Endothelial cell of umbilical vein (primary cell): Measurements from ENCODE around the gene MAT2A. TPM values are rescaled to one million over a fixed set of nuclear protein-coding genes. Genes with fewer than 3 reads are reported as not detected.

Experiments used
- BruUV-seq: library from RNA; stranded (reverse); fragments of 400-500 nt; replicated peaks from 2 replicates; lab custom pipeline; 2021; lab: Mats Ljungman, UMichigan
- CTCF ChIA-PET: fragments of 300-600, 350-600 bp; sonication (Branson Sonifier 250); formaldehyde crosslinking; loops from one replicate; lab custom pipeline; 2021; ENCODE audit warnings: antibody characterized with exemption, inconsistent platforms; lab: Charles Lee
- POLR2A ChIA-PET: fragments of 300-600, 350-600 bp; sonication (Branson Sonifier 250); formaldehyde crosslinking; loops from one replicate; lab custom pipeline; 2021; ENCODE audit warnings: antibody characterized with exemption, inconsistent platforms; lab: Charles Lee
- DNase-seq: peaks from one replicate; pipeline ENCODE4 v3.0.0-alpha.2; 2011; ENCODE audit warnings: low read depth, low spot score
- FAIRE-seq: peaks from 2 replicates; lab custom pipeline; 2011; peaks lifted over from hg19 to GRCh38; lab: Jason Lieb, UNC
- H2AFZ ChIP-seq: 2 replicates; pipeline ENCODE4 v1.6.0; 2012; ENCODE audit warnings: low read depth, low read length, control low read depth, inconsistent platforms
- H3K27ac ChIP-seq: 2 replicates; pipeline ENCODE4 v1.5.1; 2011; ENCODE audit warnings: low read depth, mild to moderate bottlenecking, control low read depth, low read length, moderate library complexity; ENCODE audit not compliant: insufficient read depth
- H3K27me3 ChIP-seq, 2 experiments: 2 replicates each; pipeline versions ENCODE4 v1.6.0 to v1.6.1; 2011; ENCODE audit warnings: low read length in 2 of 2, mixed read lengths in 1 of 2; ENCODE audit not compliant: control insufficient read depth in 2 of 2, insufficient read depth in 2 of 2
- H3K36me3 ChIP-seq, 2 experiments: 2 replicates in 1 of 2; 3 replicates in 1 of 2; pipeline ENCODE4 v1.5.1; 2011; ENCODE audit warnings: low read length in 2 of 2, mild to moderate bottlenecking in 1 of 2, moderate library complexity in 1 of 2; ENCODE audit not compliant: control insufficient read depth in 2 of 2, insufficient read depth in 2 of 2; ENCODE audit errors: extremely low read depth in 1 of 2
- H3K4me1 ChIP-seq: 3 replicates; pipeline ENCODE4 v1.5.1; 2011; ENCODE audit warnings: mild to moderate bottlenecking, low read length; ENCODE audit not compliant: control insufficient read depth, insufficient read depth; ENCODE audit errors: extremely low read depth
- H3K4me2 ChIP-seq: 2 replicates; pipeline ENCODE4 v1.6.1; 2011; ENCODE audit warnings: low read length, control low read depth, mixed read lengths; ENCODE audit not compliant: insufficient read depth
- H3K4me3 ChIP-seq, 3 experiments: fragments of 200-600 bp in 1 of 3; sonication (generic), shearing (Covaris generic) in 1 of 3; replicated peaks in 1 of 3; 2 replicates each; pipeline ENCODE4 v1.5.1; 2011 to 2016; ENCODE audit warnings: control low read depth in 3 of 3, low read length in 3 of 3, mild to moderate bottlenecking in 2 of 3, inconsistent platforms in 1 of 3, low read depth in 1 of 3, moderate library complexity in 1 of 3; ENCODE audit not compliant: insufficient read depth in 1 of 3
- H3K79me2 ChIP-seq: 2 replicates; pipeline ENCODE4 v1.6.0; 2012; ENCODE audit warnings: low read length, inconsistent platforms; ENCODE audit not compliant: control insufficient read depth, insufficient read depth
- H3K9ac ChIP-seq: replicated peaks from 2 replicates; pipeline ENCODE3; 2011; ENCODE audit warnings: low read length, control low read depth; ENCODE audit not compliant: insufficient read depth; ENCODE audit errors: extremely low read depth
- H3K9me1 ChIP-seq: replicated peaks from 3 replicates; pipeline ENCODE4 v1.6.0; 2011; ENCODE audit warnings: mild to moderate bottlenecking, low read length; ENCODE audit not compliant: control insufficient read depth, insufficient read depth; ENCODE audit errors: extremely low read depth
- H3K9me3 ChIP-seq: replicated peaks from 2 replicates; pipeline ENCODE4 v1.5.1; 2012; ENCODE audit warnings: low read length, inconsistent platforms; ENCODE audit not compliant: control insufficient read depth, insufficient read depth
- H4K20me1 ChIP-seq: replicated peaks from 2 replicates; pipeline ENCODE3; 2011; ENCODE audit warnings: mild to moderate bottlenecking, low read length; ENCODE audit not compliant: control insufficient read depth, insufficient read depth; ENCODE audit errors: extremely low read depth
- EZH2 ChIP-seq: IDR thresholded peaks from 2 replicates; pipeline ENCODE4 v1.6.1; 2012; ENCODE audit warnings: borderline replicate concordance, low read depth, mild to moderate bottlenecking, moderate library complexity, low read length, inconsistent platforms; ENCODE audit not compliant: severe bottlenecking
- FOS ChIP-seq: IDR thresholded peaks from 2 replicates; pipeline ENCODE4 v1.6.1; 2011; ENCODE audit warnings: mild to moderate bottlenecking, low read length, moderate library complexity, borderline replicate concordance; ENCODE audit not compliant: insufficient read depth
- GATA2 ChIP-seq: IDR thresholded peaks from 2 replicates; pipeline ENCODE4 v1.7.0; 2011; ENCODE audit warnings: low read depth, mild to moderate bottlenecking, moderate library complexity, mixed read lengths, low read length; ENCODE audit not compliant: insufficient read length, insufficient read depth
- JUN ChIP-seq: IDR thresholded peaks from 2 replicates; pipeline ENCODE4 v1.6.1; 2011; ENCODE audit warnings: borderline replicate concordance, low read depth; ENCODE audit not compliant: insufficient read length, insufficient read depth
- MYC ChIP-seq: IDR thresholded peaks from one replicate; pipeline ENCODE4 v1.6.1; 2011; ENCODE audit warnings: mild to moderate bottlenecking, low read depth, low read length
- POLR2A ChIP-seq: IDR thresholded peaks from 2 replicates; pipeline ENCODE4 v1.6.1; 2012; ENCODE audit warnings: low read depth, mild to moderate bottlenecking, control low read depth, low read length
- POLR2AphosphoS5 ChIP-seq: IDR thresholded peaks from 2 replicates; pipeline ENCODE4 v1.6.1; 2012; ENCODE audit warnings: low read depth, mild to moderate bottlenecking, control low read depth, low read length, moderate library complexity; ENCODE audit not compliant: insufficient read depth
- dilution Hi-C: fragments of 300-500 bp; cut with MboI; formaldehyde crosslinking; loops from one replicate; pipeline ENCODE4 v1.15.0; 2019; ENCODE audit warnings: low sequenced_read_pairs; ENCODE audit not compliant: extremely low pct_ligation_motif_present
- intact Hi-C: fragments of 100-400 bp; cut with micrococcal nuclease; formaldehyde crosslinking; loops from one replicate; pipeline ENCODE4 v1.10.0; 2022
- polyA plus RNA-seq, 4 experiments: library from polyadenylated mRNA; depleted of rRNA in 3 of 4; stranded (reverse) in 3 of 4; unstranded in 1 of 4; fragments of >200 nt; gene quantifications; 2 replicates each; pipeline versions ENCODE4 v1.2.1 to v1.2.3, GENCODE V29; 2011 to 2012; ENCODE audit warnings: missing spikeins in 1 of 4
- total RNA-seq: library from RNA; stranded (reverse); gene quantifications from 2 replicates; pipeline ENCODE4 v1.2.3, GENCODE V29; 2021
- TF ChIP-seq, protein P1 (sequence below): IDR thresholded peaks from 2 replicates; pipeline ENCODE4 v1.6.1; 2011; ENCODE audit not compliant: insufficient read depth, insufficient read length
- TF ChIP-seq, protein P2 (sequence below), 2 donors: IDR thresholded peaks; 1 replicate in 1 of 2; 2 replicates in 1 of 2; pipeline ENCODE4 v1.5.1; 2011; ENCODE audit warnings: low read length in 2 of 2, mild to moderate bottlenecking in 2 of 2, moderate library complexity in 2 of 2, control low read depth in 1 of 2, inconsistent platforms in 1 of 2, low read depth in 1 of 2; ENCODE audit not compliant: insufficient read depth in 1 of 2; ENCODE audit errors: extremely low read depth in 1 of 2

Gene MAT2A
- total and polyA plus RNA-seq, 2 donors (not counting 3 experiments of a cell fraction or from before 2014, with no cell fraction given) = 172 to 257 TPM

DNA sequence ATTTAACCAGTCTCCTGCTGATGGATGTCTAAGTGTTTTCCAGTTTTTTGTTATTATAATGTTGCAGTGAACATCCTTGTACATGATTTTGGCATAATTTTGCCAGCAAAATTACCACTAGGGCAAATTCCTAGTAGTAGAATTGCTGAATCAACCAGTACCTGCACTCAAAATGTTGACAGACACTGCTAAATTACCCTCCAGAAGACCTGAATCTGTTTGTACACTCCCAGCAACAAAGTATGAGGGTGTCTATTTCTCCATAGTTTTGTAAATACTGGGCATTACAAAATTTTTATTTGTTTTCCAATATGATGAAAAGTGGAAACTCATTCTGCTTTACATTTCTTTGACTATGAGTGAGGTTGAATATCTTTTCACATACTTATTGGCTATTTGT is 11.2 kb upstream of the MAT2A start:
- Histone ChIP-seq H2AFZ (no peak overlapping the region), H3K9me1 (no peaks in the 10 kb centered on the region), H3K79me2 (no peaks in the 10 kb centered on the region), H3K4me2 (no peak overlapping the region), H3K27me3 (peaks cover 7% of the 10 kb centered on the region in 2 experiments), H4K20me1 (no peaks in the 10 kb centered on the region), H3K9ac (no peak overlapping the region), H3K4me1 (no peaks in the 10 kb centered on the region), H3K36me3 (no peaks in the 10 kb centered on the region), H3K4me3 (no peak overlapping the region), H3K27ac (no peak overlapping the region), H3K9me3 (no peaks in the 10 kb centered on the region)
- no peak for TF ChIP-seq GATA2
- TF ChIP-seq, protein P1, sequence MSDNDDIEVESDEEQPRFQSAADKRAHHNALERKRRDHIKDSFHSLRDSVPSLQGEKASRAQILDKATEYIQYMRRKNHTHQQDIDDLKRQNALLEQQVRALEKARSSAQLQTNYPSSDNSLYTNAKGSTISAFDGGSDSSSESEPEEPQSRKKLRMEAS = no peak
- intact Hi-C loops = no loop called here
- BruUV-seq = no TSS peak
- FAIRE-seq = no peak
- POLR2A ChIA-PET = no interaction called here
- no peak for DNase-seq
- dilution Hi-C loops = no loop called here
- CTCF ChIA-PET = no interaction called here

DNA sequence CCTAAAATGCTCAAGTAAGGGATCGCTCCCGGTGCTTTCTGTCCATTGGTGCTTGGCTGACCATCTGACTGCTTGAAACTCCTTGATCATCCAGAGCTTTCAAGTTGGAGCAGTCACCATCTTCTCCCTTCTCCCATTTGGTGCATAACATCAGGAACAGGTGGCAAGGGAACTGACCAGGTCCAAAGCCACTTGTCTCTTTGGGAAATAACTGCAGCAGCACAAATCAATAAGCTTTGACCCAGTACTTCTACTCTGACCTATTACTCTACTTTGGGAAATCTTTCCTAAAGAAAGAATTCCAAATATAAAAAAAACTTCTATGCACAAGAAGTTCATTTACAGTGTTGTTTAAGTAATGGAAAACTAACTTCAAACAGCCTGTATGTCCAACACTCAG is 10.6 kb upstream of the MAT2A start:
- Histone ChIP-seq H3K9ac (no peak overlapping the region), H3K4me1 (no peaks in the 10 kb centered on the region), H3K4me3 (no peak overlapping the region), H3K4me2 (no peak overlapping the region), H3K27ac (no peak overlapping the region), H4K20me1 (no peaks in the 10 kb centered on the region), H3K9me1 (no peaks in the 10 kb centered on the region), H3K9me3 (no peaks in the 10 kb centered on the region), H3K36me3 (no peaks in the 10 kb centered on the region), H3K79me2 (no peaks in the 10 kb centered on the region), H3K27me3 (peaks cover 7% of the 10 kb centered on the region in 2 experiments), H2AFZ (no peak overlapping the region)
- CTCF ChIA-PET = interaction anchor here (1.5 to 2.1 kb wide), 2 partner anchors 10 to 17 kb away, joined by 4 read pairs; partner anchors contain the start of gene MAT2A
- dilution Hi-C loops (no loop called here), intact Hi-C loops (no loop called here)
- FAIRE-seq = no peak
- TF ChIP-seq POLR2AphosphoS5 = no peak
- TF ChIP-seq, protein P2, sequence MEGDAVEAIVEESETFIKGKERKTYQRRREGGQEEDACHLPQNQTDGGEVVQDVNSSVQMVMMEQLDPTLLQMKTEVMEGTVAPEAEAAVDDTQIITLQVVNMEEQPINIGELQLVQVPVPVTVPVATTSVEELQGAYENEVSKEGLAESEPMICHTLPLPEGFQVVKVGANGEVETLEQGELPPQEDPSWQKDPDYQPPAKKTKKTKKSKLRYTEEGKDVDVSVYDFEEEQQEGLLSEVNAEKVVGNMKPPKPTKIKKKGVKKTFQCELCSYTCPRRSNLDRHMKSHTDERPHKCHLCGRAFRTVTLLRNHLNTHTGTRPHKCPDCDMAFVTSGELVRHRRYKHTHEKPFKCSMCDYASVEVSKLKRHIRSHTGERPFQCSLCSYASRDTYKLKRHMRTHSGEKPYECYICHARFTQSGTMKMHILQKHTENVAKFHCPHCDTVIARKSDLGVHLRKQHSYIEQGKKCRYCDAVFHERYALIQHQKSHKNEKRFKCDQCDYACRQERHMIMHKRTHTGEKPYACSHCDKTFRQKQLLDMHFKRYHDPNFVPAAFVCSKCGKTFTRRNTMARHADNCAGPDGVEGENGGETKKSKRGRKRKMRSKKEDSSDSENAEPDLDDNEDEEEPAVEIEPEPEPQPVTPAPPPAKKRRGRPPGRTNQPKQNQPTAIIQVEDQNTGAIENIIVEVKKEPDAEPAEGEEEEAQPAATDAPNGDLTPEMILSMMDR (IDR thresholded peaks at IDR 0.05; ENCODE audit: extremely low read depth in 1 of 2, insufficient read depth in 1 of 2, low read depth in 1 of 2, low read length in 2 of 2) = no peak
- no peak for TF ChIP-seq JUN
- TF ChIP-seq GATA2 = no peak
- no peak for TF ChIP-seq POLR2A
- no peak for TF ChIP-seq EZH2
- no peak for TF ChIP-seq FOS
- no peak for TF ChIP-seq MYC
- TF ChIP-seq, protein P1 = no peak
- DNase-seq = no peak
- POLR2A ChIA-PET = no interaction called here
- no TSS peak for BruUV-seq
